HG02763 (cell line): ENCODE results near the gene FCSK.
"Not testable (repeated sequence)": the region's sequence is repeated elsewhere in the genome, so short reads cannot be mapped to it uniquely, and the experiment has no call there.

ENCODE experiments used
- ATAC-seq: cut with Tn5 transposase; IDR thresholded peaks from one replicate; pipeline ENCODE4 v1.9.1; 2021; ENCODE audit warnings: mild to moderate bottlenecking, moderate library complexity; ENCODE audit not compliant: unreplicated experiment

The FCSK gene

DNA sequence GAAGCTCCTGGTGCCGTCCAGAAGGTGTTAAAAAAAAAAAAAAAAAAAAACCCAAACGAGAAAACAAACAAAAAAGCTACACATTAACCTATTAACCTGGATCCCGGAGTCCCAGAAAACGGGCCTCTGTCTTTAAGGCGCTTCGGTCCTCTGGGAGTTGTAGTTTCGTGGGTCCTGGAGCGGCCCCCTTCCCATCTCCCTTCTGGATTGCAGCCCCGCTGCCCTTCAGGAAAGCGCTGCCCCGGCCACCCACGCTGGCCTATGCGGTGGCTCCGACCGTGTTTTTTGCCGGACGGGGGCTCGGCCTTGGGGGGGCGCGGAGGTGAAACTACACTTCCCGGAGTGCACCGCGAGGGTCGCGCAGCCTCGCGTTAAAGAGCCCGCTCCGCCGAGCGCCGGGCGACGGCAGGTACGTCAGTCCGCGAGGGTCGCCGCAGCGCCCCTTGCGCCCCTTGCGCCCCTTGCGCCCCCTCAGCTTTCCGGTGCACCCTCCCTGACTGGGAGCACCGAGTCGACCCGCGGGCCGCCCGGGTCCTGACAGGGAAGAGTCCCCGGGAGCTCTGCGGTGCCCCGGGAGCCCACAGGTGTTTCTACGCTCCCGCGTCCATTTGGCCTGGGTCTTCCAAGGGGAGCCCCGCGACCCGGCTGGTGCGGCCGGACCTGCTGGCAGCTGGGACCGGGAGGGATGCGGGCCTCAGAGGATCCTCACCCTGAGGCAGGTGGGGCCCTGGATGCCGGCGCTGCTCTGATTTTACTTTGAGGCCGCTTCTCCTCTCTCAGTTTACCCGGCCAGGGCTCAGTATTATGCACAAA is at the start of gene FCSK:
Gene FCSK, plus strand, starts transcription at position 374 of the 813 bp plus-strand sequence. CDS start 8,596 bp downstream, outside the sequence.
- peak; percentile 82 for ATAC-seq

GRCh38 chr16:70406104-70406503 is 48.3 kb upstream of the FCSK start:
- ATAC-seq, result not testable (repeated sequence)

GRCh38 chr16:70407811-70408274 is 46.6 kb upstream of the FCSK start:
- no peak for ATAC-seq

- no peak for ATAC-seq
Observed at GRCh38 chr16:70410734-70411133, 43.7 kb upstream of the FCSK start.

DNA sequence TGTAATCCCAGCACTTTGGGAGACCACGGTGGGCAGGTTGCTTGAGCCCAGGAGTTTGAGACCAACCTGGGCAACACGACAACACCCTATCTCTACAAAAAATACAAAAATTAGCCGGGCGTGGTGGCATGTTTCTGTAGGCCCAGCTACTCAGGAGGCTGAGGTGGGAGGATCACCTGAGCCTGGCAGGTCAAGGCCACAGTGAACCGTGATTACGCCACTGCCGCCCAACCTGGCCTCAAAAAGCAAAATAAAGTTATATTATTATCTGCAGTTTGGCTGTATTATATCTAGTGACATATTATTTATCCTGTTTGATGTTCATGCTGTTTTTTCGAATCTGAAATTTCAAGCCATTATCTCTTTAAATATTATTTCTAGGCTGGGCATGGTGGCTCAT is 42.0 kb upstream of the FCSK start:
- no peak for ATAC-seq

GRCh38 chr16:70413572-70413971 is 40.8 kb upstream of the FCSK start:
- ATAC-seq, result not testable (repeated sequence)

DNA sequence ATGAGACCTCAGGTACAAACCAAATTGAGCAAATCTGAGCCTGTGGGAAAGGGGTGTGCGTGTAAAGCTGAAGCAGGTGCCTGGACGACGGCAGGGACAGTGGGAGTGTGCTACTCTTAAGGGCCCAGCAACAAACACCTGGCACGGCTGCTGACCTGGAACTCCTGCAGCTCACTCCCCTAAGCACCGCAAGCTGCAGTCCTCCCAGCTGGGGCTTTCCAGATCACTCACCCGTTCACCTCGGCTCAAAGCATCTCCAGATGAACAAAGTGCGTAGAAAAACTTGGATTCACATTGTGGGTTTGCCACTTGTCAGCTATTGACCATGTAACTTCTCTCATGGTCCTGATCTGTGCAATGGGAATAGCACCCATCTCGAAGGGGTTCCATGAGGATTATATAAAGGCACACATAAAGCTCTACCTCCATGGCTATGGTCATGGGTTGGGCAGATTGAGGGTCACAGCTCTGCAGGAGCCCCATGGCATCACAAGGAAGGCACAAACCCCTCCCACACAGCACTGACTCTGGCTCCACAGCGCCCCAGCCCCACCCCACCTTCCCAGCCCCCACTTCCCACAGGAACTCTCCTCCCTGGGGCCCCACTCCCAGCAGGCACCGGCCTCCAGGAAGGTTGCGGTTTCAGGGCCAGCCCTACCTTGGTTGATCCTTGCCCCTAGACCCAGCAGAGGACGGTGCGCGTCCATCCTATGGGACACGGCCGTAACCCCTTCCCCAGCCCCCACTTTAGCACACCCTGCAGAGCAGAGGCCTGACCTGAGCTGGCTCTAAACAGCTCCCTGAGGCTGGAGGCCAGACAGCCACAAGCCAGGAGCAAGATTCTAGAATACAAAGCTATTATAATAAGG is 37.4 kb upstream of the FCSK start:
- ATAC-seq, result peak; percentile 77

GRCh38 chr16:70417661-70418060 is 36.7 kb upstream of the FCSK start:
- no peak for ATAC-seq

GRCh38 chr16:70418274-70418992 is 36.0 kb upstream of the FCSK start:
- ATAC-seq, result no peak

- ATAC-seq, result no peak
Observed at GRCh38 chr16:70418993-70419318, 35.4 kb upstream of the FCSK start.

- no peak for ATAC-seq
Observed at GRCh38 chr16:70419384-70420327, 34.7 kb upstream of the FCSK start.

DNA sequence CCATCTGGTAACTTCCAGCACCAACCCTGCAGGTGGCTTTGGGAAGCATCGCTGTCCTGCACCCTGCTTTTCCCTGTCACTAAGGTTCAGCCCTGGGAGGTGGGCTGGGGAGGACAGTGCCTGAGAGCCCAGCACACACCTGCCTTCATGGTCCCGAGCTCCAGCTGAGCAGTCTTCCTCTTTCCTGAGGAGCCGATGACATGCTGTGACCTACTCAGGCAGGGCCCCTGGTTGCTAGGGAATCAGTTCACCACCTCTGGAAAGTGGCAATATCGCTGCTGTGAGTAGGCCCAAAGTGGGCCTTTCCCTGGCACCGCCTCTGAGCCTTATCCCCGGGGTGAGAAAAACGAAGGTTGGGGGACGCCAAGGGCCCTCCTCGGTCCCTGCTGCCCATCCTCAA is 33.4 kb upstream of the FCSK start:
- ATAC-seq, result no peak

DNA sequence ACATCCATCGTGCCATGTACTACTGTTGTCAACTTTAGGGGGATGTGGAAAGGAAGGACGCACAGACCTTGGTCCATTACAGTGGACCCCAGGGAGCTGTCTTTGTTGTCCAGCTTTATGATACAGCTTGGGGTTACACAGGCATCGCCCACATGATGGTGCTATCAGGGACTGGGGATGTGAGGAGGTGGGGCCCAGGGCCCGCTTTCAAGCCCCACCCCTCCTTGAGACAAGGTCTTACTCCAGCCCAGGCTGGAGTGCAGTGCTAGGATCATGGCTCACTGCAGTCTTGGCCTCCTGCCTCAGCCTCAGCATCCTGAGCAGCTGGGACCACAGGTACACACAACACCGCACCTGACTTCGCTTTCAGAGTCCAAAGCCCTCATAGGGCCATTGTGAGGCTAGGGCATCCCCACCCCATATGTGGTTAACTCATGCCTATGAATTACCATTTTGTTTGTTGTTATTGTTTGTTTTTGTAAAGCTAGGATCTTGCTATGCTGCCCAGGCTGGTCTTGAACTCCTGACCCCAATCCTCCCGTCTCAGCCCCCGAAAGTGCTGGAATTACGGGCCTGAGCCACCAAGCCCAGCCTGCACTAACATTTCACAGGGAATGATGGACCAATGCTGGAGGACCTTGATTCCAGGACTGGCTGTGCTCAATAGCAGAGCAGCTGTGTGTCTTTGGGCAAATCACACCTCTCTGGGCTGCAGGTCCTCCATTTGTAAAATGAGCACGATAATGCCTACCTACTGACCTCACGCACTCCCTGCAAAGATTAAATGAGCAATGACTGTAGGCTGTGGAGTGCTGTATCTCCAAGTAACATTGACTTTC is 32.7 kb upstream of the FCSK start:
- ATAC-seq, result no peak

DNA sequence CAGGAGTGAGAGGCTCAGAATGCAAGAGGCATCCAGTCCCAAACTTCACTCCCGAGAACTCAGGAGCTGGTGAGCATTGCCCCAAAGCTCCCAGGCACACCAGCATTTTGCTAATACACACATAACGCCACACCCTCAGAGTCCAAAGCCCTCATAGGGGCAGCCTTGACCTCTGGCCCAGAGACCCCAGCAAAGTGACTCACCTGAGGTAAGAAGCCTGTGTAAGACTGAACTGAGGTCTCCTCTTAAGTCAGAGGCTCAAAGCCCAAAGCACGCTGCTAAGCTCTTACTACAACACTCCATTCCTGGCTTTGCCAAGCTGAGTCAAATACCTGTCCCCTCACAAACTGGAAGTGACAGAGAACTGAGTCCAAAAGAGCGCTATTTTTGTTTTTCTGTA is 31.9 kb upstream of the FCSK start:
- ATAC-seq, result no peak

DNA sequence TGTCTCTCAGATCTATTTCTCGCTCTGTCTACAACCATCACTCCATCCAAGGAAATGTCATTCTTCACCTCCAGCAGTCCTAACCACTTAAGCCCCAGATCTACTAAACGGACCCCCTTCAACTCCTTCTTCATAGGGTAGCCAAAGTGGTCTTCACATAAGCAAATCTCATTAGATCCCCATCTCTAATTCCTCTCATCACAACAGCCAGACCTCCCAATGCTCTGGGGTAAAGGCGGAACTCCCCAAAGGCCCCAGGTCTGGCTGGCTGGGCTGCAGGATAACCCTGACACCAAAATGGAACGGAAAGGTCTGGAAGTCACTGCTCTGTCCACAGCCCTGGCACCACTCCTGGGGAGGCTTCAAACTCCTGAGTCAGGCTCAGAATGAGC is 26.6 kb upstream of the FCSK start:
- ATAC-seq, result no peak

DNA sequence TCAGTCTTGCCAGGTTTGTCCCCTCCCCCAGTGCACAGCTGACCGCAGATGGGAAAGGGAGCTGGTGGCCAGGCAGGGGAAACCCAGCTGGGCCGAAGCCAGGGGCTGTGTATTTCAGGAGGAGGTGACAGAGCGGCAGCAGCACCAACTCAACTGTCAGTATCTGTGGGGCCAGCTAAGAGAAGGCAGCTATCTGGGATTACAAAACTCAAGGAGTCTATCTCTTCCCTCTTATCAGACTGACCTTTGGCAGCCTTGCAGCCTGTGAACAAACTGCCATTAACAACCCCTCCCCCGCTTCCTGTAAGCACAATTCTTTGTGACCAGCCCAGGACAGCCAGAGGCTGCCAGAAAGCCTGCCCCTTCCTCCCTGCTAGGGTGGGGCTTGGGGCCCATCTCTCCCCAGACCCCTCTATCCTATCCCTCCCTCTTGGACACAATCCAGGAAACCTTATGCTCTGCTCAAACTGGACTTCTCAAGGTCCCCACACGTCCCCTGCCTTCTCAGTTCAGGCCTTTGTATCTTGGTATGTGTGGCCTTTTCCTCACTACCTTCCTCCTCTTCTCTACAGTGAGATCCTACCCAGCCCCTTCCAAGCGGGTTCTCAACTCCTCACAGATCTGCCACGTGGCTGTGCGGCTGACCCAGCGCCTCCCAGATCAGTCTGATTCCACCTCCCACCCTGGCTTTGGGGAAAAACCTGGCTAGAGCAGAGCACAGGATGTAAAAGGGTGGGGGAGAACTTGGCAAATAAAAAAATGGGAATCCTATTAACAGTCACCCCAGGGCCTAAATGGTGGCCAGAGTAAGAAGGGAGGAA is 26.0 kb upstream of the FCSK start:
- ATAC-seq, result no peak

DNA sequence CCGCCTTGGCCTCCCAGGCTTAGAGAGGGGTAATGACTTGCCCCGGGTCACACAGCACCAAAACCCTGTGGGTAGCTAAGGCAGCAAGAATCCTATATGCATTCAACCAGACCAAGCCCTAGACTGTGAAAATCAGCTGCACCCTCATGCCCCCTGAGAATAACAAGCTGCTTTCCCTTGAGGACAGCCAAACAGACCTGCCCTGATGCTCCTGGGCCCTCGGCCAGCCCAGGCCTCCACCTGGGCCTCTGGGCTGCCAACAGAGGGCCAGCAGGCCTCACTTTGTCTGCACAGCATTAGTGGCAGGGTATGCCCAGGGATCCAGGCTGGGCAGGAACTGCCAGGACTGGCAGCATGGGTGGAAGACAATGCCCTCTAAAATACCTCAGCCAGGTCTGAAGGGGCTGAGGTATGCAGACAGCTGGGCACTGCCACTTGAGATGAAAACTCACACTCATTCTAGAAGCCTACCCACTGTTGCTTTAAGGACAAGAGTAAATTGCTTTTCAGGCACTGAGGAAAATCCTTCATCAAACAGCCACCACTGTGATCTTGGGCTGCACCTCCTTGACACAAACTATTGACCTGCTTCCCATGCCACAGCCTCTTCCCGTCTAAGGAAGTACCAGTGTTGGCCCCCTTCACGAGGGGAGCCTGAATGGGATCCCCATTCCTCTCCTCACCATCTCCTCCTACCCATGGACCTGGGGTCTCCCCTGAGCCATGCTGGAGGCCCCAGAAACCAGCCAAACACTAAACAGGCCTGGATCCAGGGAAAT is 24.3 kb upstream of the FCSK start:
- no peak for ATAC-seq
